ACHN (cell line): ENCODE data around the gene SNX10.

Experiments
- DNase-seq: peaks from one replicate; pipeline ENCODE4 v3.0.0-alpha.2; 2015
- in situ Hi-C: cut with HindIII; loops from 2 replicates; pipeline ENCODE4 v1.10.0; 2017; ENCODE audit warnings: low sequenced_read_pairs, low pct_ligation_motif_present, low pct_unique_long_range_greater_than_20kb

SNX10 gene

GRCh38 chr7:26417911-26418413, 126.3 kb downstream of the SNX10 start:
- in situ Hi-C loops: no loop called here
- no peak for DNase-seq

- no peak for DNase-seq
- in situ Hi-C loops: no loop called here
Measured at GRCh38 chr7:26419198-26419597, 127.5 kb downstream of the SNX10 start.

- DNase-seq: no peak
- in situ Hi-C loops: no loop called here
Measured at GRCh38 chr7:26420422-26421019, 128.9 kb downstream of the SNX10 start.

- in situ Hi-C loops: no loop called here
- no peak for DNase-seq
Measured at GRCh38 chr7:26422761-26423160, 131.1 kb downstream of the SNX10 start.

DNA sequence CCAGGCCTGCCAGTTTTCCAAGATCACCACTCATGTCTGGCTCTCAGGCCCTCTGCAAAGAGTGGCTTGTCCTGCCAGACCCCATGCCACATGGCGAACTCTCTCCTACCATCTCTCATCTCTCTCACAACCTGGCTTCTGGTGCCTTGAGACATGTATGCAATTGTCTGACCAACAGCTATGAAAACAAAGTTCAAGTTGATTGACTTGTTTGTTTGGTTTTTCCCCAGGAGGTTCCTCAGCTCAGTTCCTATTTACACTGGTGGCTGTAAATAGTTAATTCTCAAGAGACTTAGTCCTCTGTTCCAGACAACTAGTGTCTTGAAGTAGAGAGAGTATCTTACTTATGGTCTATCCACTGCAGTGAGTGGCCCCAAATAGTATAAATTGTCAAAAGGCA, 131.8 kb downstream of the SNX10 start:
- in situ Hi-C loops: no loop called here
- no peak for DNase-seq
